ENCODE results near the gene TESPA1.

Gene TESPA1

DNA sequence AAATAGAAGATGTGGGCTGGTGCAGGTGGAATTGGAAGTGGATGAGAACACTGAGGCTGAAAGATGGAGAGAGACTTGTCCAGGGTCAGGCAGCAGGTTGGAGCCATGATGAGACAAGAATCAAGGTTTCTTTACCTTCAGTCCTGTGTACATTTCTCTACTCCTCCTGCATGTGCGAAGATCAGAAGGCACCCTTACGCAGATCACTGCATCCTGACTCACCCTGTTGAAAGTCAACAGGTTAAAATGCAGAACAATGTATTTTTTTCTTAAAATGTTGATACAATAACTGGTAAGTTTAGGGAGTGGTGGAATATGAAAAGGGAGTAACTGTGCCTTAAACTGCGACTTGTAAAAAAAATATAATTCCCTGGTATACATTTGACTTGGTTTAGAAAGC, 47.8 kb downstream of the TESPA1 start:
- no peak for TF ChIP-seq BHLHE40 (IDR thresholded peaks at IDR 0.05; ENCODE audit: borderline replicate concordance)
- no peak for TF ChIP-seq ARNT (IDR thresholded peaks at IDR 0.05)
- TF ChIP-seq FOXM1 (IDR thresholded peaks at IDR 0.05; ENCODE audit: borderline replicate concordance): no peak
- TF ChIP-seq CTBP1 (IDR thresholded peaks at IDR 0.05; ENCODE audit: borderline replicate concordance): no peak
- TF ChIP-seq NFRKB (IDR thresholded peaks at IDR 0.05): no peak
- CTCF ChIA-PET: no interaction called here
- no peak for DNase-seq (ENCODE audit: extremely low spot score)
- POLR2A ChIA-PET: no interaction called here

DNA sequence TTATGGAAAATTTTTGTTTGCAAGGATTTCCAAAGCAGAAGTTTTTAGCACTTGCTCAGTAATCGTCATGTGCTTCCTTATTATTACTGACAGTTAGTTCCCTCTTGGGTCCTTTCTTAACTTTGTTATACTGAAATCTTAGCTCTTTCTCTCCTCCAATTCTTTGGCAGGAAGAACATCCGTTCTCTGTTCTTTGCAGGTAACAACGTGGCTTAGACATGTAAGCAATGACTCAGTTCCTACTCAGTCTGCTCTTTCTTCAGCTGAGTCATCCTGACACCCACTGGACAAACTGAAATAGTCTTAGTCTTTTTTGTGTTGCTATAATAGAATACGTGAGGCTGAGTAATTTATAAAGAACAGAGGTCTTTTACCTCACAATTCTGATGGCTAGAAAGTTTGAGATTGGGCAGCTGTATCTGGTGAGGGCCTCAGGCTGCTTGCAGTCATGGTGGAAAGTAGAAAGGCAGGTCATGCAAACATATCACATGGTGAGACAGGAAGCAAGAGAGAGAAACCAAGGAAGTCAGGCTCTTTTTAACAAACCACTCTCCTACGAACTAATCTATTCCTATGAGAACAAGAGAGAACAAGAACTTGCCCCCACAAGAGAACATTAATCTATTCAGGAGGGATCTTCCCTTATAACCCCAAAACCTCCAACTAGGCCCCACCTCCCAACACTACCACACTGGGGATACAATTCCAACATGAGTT, 49.2 kb downstream of the TESPA1 start:
- TF ChIP-seq FOXM1 (IDR thresholded peaks at IDR 0.05; ENCODE audit: borderline replicate concordance) (no peak), L3MBTL2 (conservative IDR thresholded peaks at IDR 0.05) (no peak), FOXA1 (IDR thresholded peaks at IDR 0.05) (no peak), NFRKB (IDR thresholded peaks at IDR 0.05) (no peak), ZNF384 (IDR thresholded peaks at IDR 0.05) (no peak), TARDBP (IDR thresholded peaks at IDR 0.05) (no peak), CTBP1 (IDR thresholded peaks at IDR 0.05; ENCODE audit: borderline replicate concordance) (no peak), LEF1 (IDR thresholded peaks at IDR 0.05; ENCODE audit: borderline replicate concordance) (no peak), SUZ12 (IDR thresholded peaks at IDR 0.05) (no peak), HDGF (IDR thresholded peaks at IDR 0.05; ENCODE audit: borderline replicate concordance) (no peak), SP1 (IDR thresholded peaks at IDR 0.05) (no peak), ELF4 (IDR thresholded peaks at IDR 0.05) (no peak), BHLHE40 (IDR thresholded peaks at IDR 0.05; ENCODE audit: borderline replicate concordance) (no peak), ARNT (IDR thresholded peaks at IDR 0.05) (no peak), FOXK2 (IDR thresholded peaks at IDR 0.05) (no peak)
- TF ChIP-seq, protein P1, sequence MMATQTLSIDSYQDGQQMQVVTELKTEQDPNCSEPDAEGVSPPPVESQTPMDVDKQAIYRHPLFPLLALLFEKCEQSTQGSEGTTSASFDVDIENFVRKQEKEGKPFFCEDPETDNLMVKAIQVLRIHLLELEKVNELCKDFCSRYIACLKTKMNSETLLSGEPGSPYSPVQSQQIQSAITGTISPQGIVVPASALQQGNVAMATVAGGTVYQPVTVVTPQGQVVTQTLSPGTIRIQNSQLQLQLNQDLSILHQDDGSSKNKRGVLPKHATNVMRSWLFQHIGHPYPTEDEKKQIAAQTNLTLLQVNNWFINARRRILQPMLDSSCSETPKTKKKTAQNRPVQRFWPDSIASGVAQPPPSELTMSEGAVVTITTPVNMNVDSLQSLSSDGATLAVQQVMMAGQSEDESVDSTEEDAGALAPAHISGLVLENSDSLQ (IDR thresholded peaks at IDR 0.05): no peak
- ChIA-PET POLR2A (no interaction called here), CTCF (interaction anchor here (1.1 kb wide), 1 partner anchor 408 kb away, joined by 3 read pairs; no protein-coding TSS in a partner anchor)
- DNase-seq (ENCODE audit: extremely low spot score): no peak

DNA sequence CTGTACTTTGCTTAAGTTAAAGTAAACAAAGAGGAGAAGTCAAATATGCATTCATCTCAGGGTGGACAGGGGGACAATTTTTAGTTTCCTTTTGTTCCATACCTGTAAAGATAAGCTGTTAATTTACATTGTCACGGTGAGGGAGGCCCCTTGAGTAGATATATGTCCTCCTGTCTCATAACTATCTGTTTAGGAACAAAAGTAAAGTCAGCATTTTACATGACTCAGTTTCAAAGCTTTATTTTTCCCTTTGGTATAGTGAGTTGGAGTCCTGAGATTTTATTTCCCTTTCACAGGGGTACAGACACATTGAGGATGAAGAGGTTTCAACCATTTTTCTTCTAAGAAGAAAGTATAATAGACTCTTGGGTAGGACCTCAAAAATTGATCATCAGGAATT, 50.1 kb downstream of the TESPA1 start:
- ChIA-PET CTCF (interaction anchor here (1.1 kb wide), 1 partner anchor 407 kb away, joined by 3 read pairs; no protein-coding TSS in a partner anchor), POLR2A (no interaction called here)
- TF ChIP-seq, protein P1 (IDR thresholded peaks at IDR 0.05): no peak
- TF ChIP-seq HDGF (IDR thresholded peaks at IDR 0.05; ENCODE audit: borderline replicate concordance) (no peak), FOXM1 (IDR thresholded peaks at IDR 0.05; ENCODE audit: borderline replicate concordance) (no peak), SP1 (IDR thresholded peaks at IDR 0.05) (no peak), BHLHE40 (IDR thresholded peaks at IDR 0.05; ENCODE audit: borderline replicate concordance) (no peak), ZNF384 (IDR thresholded peaks at IDR 0.05) (no peak), ELF4 (IDR thresholded peaks at IDR 0.05) (no peak)
- no peak for DNase-seq (ENCODE audit: extremely low spot score)

DNA sequence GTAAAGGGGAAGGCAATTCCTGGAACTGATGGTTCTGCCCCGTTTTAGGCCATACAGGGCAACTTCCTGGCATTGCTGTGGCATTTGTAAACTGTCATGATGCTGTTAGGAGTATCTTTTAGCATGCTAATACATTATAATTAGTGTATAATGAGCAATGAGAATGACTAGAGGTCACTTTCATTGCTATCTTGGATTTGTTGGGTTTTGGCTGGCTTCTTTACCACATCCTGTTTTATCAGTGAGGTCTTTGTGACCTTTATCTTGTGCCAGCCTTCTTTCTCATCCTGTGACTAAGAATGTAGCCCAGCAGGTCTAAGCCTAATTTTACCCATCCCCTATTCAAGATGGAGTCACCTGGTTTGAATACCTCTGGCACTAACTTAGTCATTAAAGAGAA, 51.2 kb downstream of the TESPA1 start:
- TF ChIP-seq CTBP1 (IDR thresholded peaks at IDR 0.05; ENCODE audit: borderline replicate concordance) (no peak), ARNT (IDR thresholded peaks at IDR 0.05) (no peak), BHLHE40 (IDR thresholded peaks at IDR 0.05; ENCODE audit: borderline replicate concordance) (no peak), SUZ12 (IDR thresholded peaks at IDR 0.05) (no peak), HDGF (IDR thresholded peaks at IDR 0.05; ENCODE audit: borderline replicate concordance) (no peak), FOXA1 (IDR thresholded peaks at IDR 0.05) (no peak), ZNF384 (IDR thresholded peaks at IDR 0.05) (no peak), SP1 (IDR thresholded peaks at IDR 0.05) (no peak), TARDBP (IDR thresholded peaks at IDR 0.05) (no peak)
- ChIA-PET POLR2A (no interaction called here), CTCF (no interaction called here)
- DNase-seq (ENCODE audit: extremely low spot score): no peak

DNA sequence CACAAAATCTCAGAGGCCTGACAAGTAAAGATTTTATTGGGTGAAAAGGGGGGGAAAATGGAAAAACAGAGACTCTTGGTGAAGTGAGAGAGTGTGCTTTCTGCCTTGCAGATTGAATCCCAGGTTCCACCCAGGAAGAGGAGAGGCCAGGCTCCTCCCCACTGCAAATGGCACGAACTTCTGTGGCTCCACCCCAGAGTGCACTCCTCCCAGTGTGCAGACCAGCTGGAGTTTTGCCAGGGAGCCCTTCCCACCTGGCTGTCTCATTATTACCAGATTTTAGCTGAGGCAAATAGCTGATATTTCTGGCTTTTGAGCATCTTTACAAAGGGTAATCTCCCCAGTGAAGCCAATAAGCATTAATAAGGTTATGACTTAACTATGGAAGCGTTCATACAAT, 51.9 kb downstream of the TESPA1 start:
- ChIA-PET POLR2A (no interaction called here), CTCF (interaction anchor here (0.7 kb wide), 1 partner anchor 20 kb away, joined by 4 read pairs; no protein-coding TSS in a partner anchor)
- DNase-seq (ENCODE audit: extremely low spot score): no peak
- no peak for TF ChIP-seq TARDBP (IDR thresholded peaks at IDR 0.05)

DNA sequence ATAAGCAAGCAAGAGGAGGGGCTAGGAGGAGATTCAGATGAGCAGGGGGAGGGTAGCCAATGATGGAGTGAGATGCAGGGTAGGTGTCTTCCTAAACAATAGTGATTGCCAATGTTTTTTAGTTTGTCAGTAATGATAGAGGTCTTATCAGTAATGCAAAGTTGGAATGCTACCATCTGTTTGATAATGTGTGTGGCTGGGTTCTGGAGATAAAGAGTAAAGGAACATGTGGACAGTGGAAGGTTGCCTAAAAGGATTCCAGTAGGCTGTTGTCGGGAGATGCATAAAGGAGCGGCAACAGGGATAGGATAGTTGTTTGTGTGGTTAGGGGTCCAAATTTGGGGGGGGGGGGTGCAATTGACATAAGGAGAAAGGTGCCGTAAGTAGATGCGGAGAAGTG, 52.5 kb downstream of the TESPA1 start:
- POLR2A ChIA-PET: no interaction called here

DNA sequence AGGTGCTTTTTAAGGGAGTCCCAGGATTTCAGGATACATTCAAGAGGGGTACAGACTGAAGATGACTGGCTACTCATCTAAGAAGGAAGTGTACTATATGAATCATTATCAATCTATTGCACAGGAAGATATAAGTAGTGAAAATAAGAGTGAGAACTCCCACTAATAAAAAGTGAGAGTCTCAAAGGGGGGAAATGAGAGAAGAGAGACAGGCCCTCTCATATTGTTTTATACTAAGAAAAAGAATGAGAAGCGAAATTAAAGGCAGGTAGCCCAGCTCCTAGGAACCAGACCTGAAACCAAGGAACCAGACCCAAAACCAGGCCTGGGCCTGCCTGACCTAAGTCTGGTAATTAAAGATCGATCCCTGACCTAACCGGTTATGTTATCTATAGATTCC, 54.6 kb downstream of the TESPA1 start:
- CTCF ChIA-PET: no interaction called here
- TF ChIP-seq FOXK2 (IDR thresholded peaks at IDR 0.05) (no peak), ZNF384 (IDR thresholded peaks at IDR 0.05) (no peak)
- no peak for DNase-seq (ENCODE audit: extremely low spot score)
- POLR2A ChIA-PET: no interaction called here

More for the DNA sequence above, 52.5 kb downstream of the TESPA1 start:
- TF ChIP-seq ZNF384 (IDR thresholded peaks at IDR 0.05) (no peak), SUZ12 (IDR thresholded peaks at IDR 0.05) (no peak), FOXK2 (IDR thresholded peaks at IDR 0.05) (no peak), HDGF (IDR thresholded peaks at IDR 0.05; ENCODE audit: borderline replicate concordance) (no peak), NFRKB (IDR thresholded peaks at IDR 0.05) (no peak), TARDBP (IDR thresholded peaks at IDR 0.05) (no peak)
- no peak for DNase-seq (ENCODE audit: extremely low spot score)
- CTCF ChIA-PET: no interaction called here

DNA sequence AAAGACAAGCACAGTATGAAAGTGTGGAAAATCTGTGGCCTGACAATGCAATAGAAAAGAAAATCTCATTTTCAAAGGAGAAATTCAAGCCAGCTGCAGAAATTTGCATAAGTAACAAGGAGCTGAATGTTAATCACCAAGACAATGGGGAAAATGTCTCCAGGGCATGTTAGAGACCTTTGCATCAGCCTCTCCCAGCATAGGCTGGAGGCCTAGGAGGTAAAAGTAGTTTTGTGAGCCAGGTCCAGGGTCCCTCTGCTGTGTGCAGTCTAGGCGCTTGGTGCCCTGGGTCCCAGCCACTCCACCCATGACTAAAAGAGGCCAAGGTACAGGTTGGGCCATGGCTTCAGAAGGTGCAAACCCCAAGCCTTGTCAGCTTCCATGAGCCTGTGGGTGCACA, 58.3 kb downstream of the TESPA1 start:
- DNase-seq (ENCODE audit: extremely low spot score): no peak
- ChIA-PET POLR2A (no interaction called here), CTCF (no interaction called here)
- TF ChIP-seq TARDBP (IDR thresholded peaks at IDR 0.05) (no peak), CTBP1 (IDR thresholded peaks at IDR 0.05; ENCODE audit: borderline replicate concordance) (no peak), ZNF384 (IDR thresholded peaks at IDR 0.05) (no peak), SP1 (IDR thresholded peaks at IDR 0.05) (no peak), HDGF (IDR thresholded peaks at IDR 0.05; ENCODE audit: borderline replicate concordance) (no peak), NFRKB (IDR thresholded peaks at IDR 0.05) (no peak), FOXM1 (IDR thresholded peaks at IDR 0.05; ENCODE audit: borderline replicate concordance) (no peak), FOXK2 (IDR thresholded peaks at IDR 0.05) (no peak), BHLHE40 (IDR thresholded peaks at IDR 0.05; ENCODE audit: borderline replicate concordance) (no peak), ARNT (IDR thresholded peaks at IDR 0.05) (no peak), SUZ12 (IDR thresholded peaks at IDR 0.05) (no peak), L3MBTL2 (conservative IDR thresholded peaks at IDR 0.05) (no peak)
- TF ChIP-seq, protein P1 (IDR thresholded peaks at IDR 0.05): no peak

All from HEK293T (cell line).